Ascending aorta (tissue), 2 donors: ENCODE results near the gene MFRP. TPM values are rescaled to one million over a fixed set of nuclear protein-coding genes. Genes with fewer than 3 reads are reported as not detected.

Experiments used
- DNase-seq, 2 donors: peaks; one replicate each; pipeline ENCODE4 v3.0.0-alpha.2; 2019; ENCODE audit warnings: low spot score in 2 of 2
- H3K27ac ChIP-seq, 2 donors: fragments of 200-600 bp; sonication (generic); one replicate each; pipeline ENCODE4 v1.5.1; 2016 to 2017; ENCODE audit warnings: mild to moderate bottlenecking in 1 of 2
- H3K27me3 ChIP-seq: fragments of 200-600 bp; sonication (generic); one replicate; pipeline ENCODE4 v1.5.1; 2017
- H3K36me3 ChIP-seq, 2 donors: fragments of 200-600 bp; sonication (generic); one replicate each; pipeline ENCODE4 v1.5.1; 2016
- H3K4me1 ChIP-seq, 2 donors: fragments of 200-600 bp; sonication (generic); one replicate each; pipeline ENCODE4 v1.5.1; 2016 to 2017; ENCODE audit warnings: mild to moderate bottlenecking in 1 of 2
- H3K4me3 ChIP-seq, 2 donors: fragments of 200-600 bp; sonication (generic); one replicate each; pipeline ENCODE4 v1.5.1; 2016 to 2017; ENCODE audit warnings: mild to moderate bottlenecking in 1 of 2
- H3K9me3 ChIP-seq, 2 donors: fragments of 200-600 bp; sonication (generic); one replicate each; pipeline ENCODE4 v1.5.1; 2016
- CTCF ChIP-seq, 3 experiments: fragments of 200-600 bp in 2 of 3; fragments of 450-650 bp in 1 of 3; sonication (generic) in 2 of 3; IDR thresholded peaks; one replicate each; pipeline ENCODE4 v1.5.1; 2016 to 2019; ENCODE audit warnings: antibody characterized with exemption in 3 of 3, mild to moderate bottlenecking in 1 of 3, moderate library complexity in 1 of 3
- intact Hi-C: fragments of 100-400 bp; cut with DNase I; formaldehyde crosslinking; loops from one replicate; pipeline ENCODE4 v1.15.1; 2023
- total RNA-seq: library from RNA; depleted of rRNA; stranded (reverse); fragments of >200 nt; gene quantifications from one replicate; pipeline ENCODE4 v1.1.0, GENCODE V29; 2016

Gene MFRP
- total RNA-seq, 1 donor from 2014 or later, result not detected

- Histone ChIP-seq H3K27me3 (no peaks in the 10 kb centered on the region), H3K4me1 (peaks cover 5 to 10% of the 10 kb centered on the region in 2 donors), H3K9me3 (no peaks in the 10 kb centered on the region), H3K27ac (no peak overlapping the region), H3K4me3 (no peak overlapping the region), H3K36me3 (no peaks in the 10 kb centered on the region)
- no peak for TF ChIP-seq CTCF (IDR thresholded peaks at IDR 0.05)
- intact Hi-C loops, result no loop called here
- peak in 1 of 2 donors; percentile 56 for DNase-seq
These were observed 24.6 kb upstream of the MFRP start for GRCh38 chr11:119371067-119371601.

- intact Hi-C loops, result no loop called here
- no peak for TF ChIP-seq CTCF (IDR thresholded peaks at IDR 0.05)
- H3K36me3 ChIP-seq, result no peaks in the 10 kb centered on the region
- DNase-seq, result peak in 1 of 2 donors; percentile 62
- H3K4me1 ChIP-seq, result peaks cover 5% of the 10 kb centered on the region in 2 donors
- peak overlapping the region in 1 of 2 donors; percentile 19 for H3K27ac ChIP-seq
- H3K4me3 ChIP-seq, result no peak overlapping the region
- H3K27me3 ChIP-seq, result no peaks in the 10 kb centered on the region
- no peaks in the 10 kb centered on the region for H3K9me3 ChIP-seq
These were observed 24.1 kb upstream of the MFRP start for GRCh38 chr11:119370486-119371046.

GRCh38 chr11:119369132-119369925 lies 22.8 kb upstream of the MFRP start:
- H3K27me3 ChIP-seq, result no peaks in the 10 kb centered on the region
- H3K27ac ChIP-seq, result no peak overlapping the region
- no peak overlapping the region for H3K4me3 ChIP-seq
- peaks cover 10 to 13% of the 10 kb centered on the region in 2 donors for H3K4me1 ChIP-seq
- intact Hi-C loops, result no loop called here
- DNase-seq, result no peak
- H3K9me3 ChIP-seq, result no peaks in the 10 kb centered on the region
- no peaks in the 10 kb centered on the region for H3K36me3 ChIP-seq
- no peak for TF ChIP-seq CTCF (IDR thresholded peaks at IDR 0.05)

- Histone ChIP-seq H3K4me3 (no peak overlapping the region), H3K27ac (no peak overlapping the region), H3K4me1 (peaks cover 13 to 19% of the 10 kb centered on the region in 2 donors), H3K9me3 (no peaks in the 10 kb centered on the region), H3K36me3 (no peaks in the 10 kb centered on the region), H3K27me3 (no peaks in the 10 kb centered on the region)
- TF ChIP-seq CTCF (IDR thresholded peaks at IDR 0.05), result no peak
- intact Hi-C loops, result no loop called here
- no peak for DNase-seq
These were observed 21.9 kb upstream of the MFRP start for GRCh38 chr11:119368121-119369034.

GRCh38 chr11:119367661-119368120 lies 21.2 kb upstream of the MFRP start:
- DNase-seq, result no peak
- peaks cover 13 to 22% of the 10 kb centered on the region in 2 donors for H3K4me1 ChIP-seq
- no peak overlapping the region for H3K27ac ChIP-seq
- no peak for TF ChIP-seq CTCF (IDR thresholded peaks at IDR 0.05)
- H3K36me3 ChIP-seq, result no peaks in the 10 kb centered on the region
- intact Hi-C loops, result no loop called here
- H3K27me3 ChIP-seq, result no peaks in the 10 kb centered on the region
- no peaks in the 10 kb centered on the region for H3K9me3 ChIP-seq
- no peak overlapping the region for H3K4me3 ChIP-seq
